Measurements from ENCODE around the gene ACHE. TPM values are rescaled to one million over a fixed set of nuclear protein-coding genes. Genes with fewer than 3 reads are reported as not detected.

ACHE gene
- total RNA-seq, 1 experiment from 2014 or later = not detected

Small RNA genes within 50 kb of the gene (small RNA-seq; reads per million reads assigned to genes)
- not detected for gene RN7SL549P
- not detected for gene RPS29P15

Other genes with a start within 250 kb of the ACHE start
- gene ACTL6B, start 239.4 kb downstream of the ACHE start, total RNA-seq (2014; rRNA removed; shearing (Covaris generic); ENCODE audit: low replicate concordance) = not detected in 2 replicates
- 65.0 and 101 TPM in 2 replicates for gene GNB2, start 222.1 kb downstream of the ACHE start, total RNA-seq (2014; rRNA removed; shearing (Covaris generic); ENCODE audit: low replicate concordance)
- gene GIGYF1, start 201.6 kb downstream of the ACHE start, total RNA-seq (2014; rRNA removed; shearing (Covaris generic); ENCODE audit: low replicate concordance) = 16.3 and 38.2 TPM in 2 replicates
- 29.7 and 72.8 TPM in 2 replicates for gene POP7, start 189.8 kb downstream of the ACHE start, total RNA-seq (2014; rRNA removed; shearing (Covaris generic); ENCODE audit: low replicate concordance)
- gene EPO, start 175.4 kb downstream of the ACHE start, total RNA-seq (2014; rRNA removed; shearing (Covaris generic); ENCODE audit: low replicate concordance) = not detected in 2 replicates
- not detected in 2 replicates for gene ZAN, start 162.3 kb downstream of the ACHE start, total RNA-seq (2014; rRNA removed; shearing (Covaris generic); ENCODE audit: low replicate concordance)
- 9.3 and 21.6 TPM in 2 replicates for gene EPHB4, start 68.4 kb downstream of the ACHE start, total RNA-seq (2014; rRNA removed; shearing (Covaris generic); ENCODE audit: low replicate concordance)
- gene SLC12A9, start 43.2 kb downstream of the ACHE start, total RNA-seq (2014; rRNA removed; shearing (Covaris generic); ENCODE audit: low replicate concordance) = 21.0 and 33.9 TPM in 2 replicates
- 19.5 and 30.5 TPM in 2 replicates for gene TRIP6, start 28.5 kb downstream of the ACHE start, total RNA-seq (2014; rRNA removed; shearing (Covaris generic); ENCODE audit: low replicate concordance)
- gene SRRT, start 20.8 kb downstream of the ACHE start, total RNA-seq (2014; rRNA removed; shearing (Covaris generic); ENCODE audit: low replicate concordance) = 65.8 and 103 TPM in 2 replicates
- gene UFSP1, start 6.2 kb downstream of the ACHE start, total RNA-seq (2014; rRNA removed; shearing (Covaris generic); ENCODE audit: low replicate concordance) = 3.3 and 17.2 TPM in 2 replicates
- gene MUC3A, start 53.6 kb upstream of the ACHE start, total RNA-seq (2014; rRNA removed; shearing (Covaris generic); ENCODE audit: low replicate concordance) = not detected in 2 replicates
- not detected in 2 replicates for gene MUC12, start 73.7 kb upstream of the ACHE start, total RNA-seq (2014; rRNA removed; shearing (Covaris generic); ENCODE audit: low replicate concordance)
- gene MUC17, start 124.2 kb upstream of the ACHE start, total RNA-seq (2014; rRNA removed; shearing (Covaris generic); ENCODE audit: low replicate concordance) = not detected in 2 replicates
- 8.1 and 14.0 TPM in 2 replicates for gene TRIM56, start 189.6 kb upstream of the ACHE start, total RNA-seq (2014; rRNA removed; shearing (Covaris generic); ENCODE audit: low replicate concordance)
- not detected in 2 replicates for gene SERPINE1, start 231.2 kb upstream of the ACHE start, total RNA-seq (2014; rRNA removed; shearing (Covaris generic); ENCODE audit: low replicate concordance)

Data from Karpas-422 (cell line).